ENCODE measurements around the gene RAP1GDS1.
"Not testable (repeated sequence)": the region's sequence is repeated elsewhere in the genome, so short reads cannot be mapped to it uniquely, and the experiment has no call there.

Gene RAP1GDS1

GRCh38 chr4:98253499-98253898 is 7.7 kb upstream of the RAP1GDS1 start:
- no peaks in the 10 kb centered on the region; the same call in 1 of the 2 replicates for H3K4me1 ChIP-seq (ENCODE audit: insufficient read depth, low read length)
- no peak overlapping the region for H3K4me3 ChIP-seq (ENCODE audit: low read length)
- no peaks in the 10 kb centered on the region for H3K9me3 ChIP-seq (ENCODE audit: insufficient read depth, low read depth, low read length)
- H3K36me3 ChIP-seq (ENCODE audit: insufficient read depth, low read depth, low read length), result no peaks in the 10 kb centered on the region
- H3K9ac ChIP-seq (ENCODE audit: low read depth, low read length), result no peak overlapping the region
- H3K27me3 ChIP-seq (ENCODE audit: insufficient read depth, low read length), result no peaks in the 10 kb centered on the region
- no peak overlapping the region for H3K27ac ChIP-seq (ENCODE audit: low read length)

GRCh38 chr4:98260047-98260578 is 1.1 kb upstream of the RAP1GDS1 start:
- peak overlapping the region; percentile 94 for H3K9ac ChIP-seq (ENCODE audit: low read depth, low read length)
- peak overlapping the region; percentile 94 for H3K27ac ChIP-seq (ENCODE audit: low read length)
- H3K27me3 ChIP-seq (ENCODE audit: insufficient read depth, low read length), result peaks cover 9% of the 10 kb centered on the region; the same call in 1 of the 2 replicates
- peaks cover 15% of the 10 kb centered on the region for H3K4me1 ChIP-seq (ENCODE audit: insufficient read depth, low read length)
- no peaks in the 10 kb centered on the region for H3K9me3 ChIP-seq (ENCODE audit: insufficient read depth, low read depth, low read length)
- H3K36me3 ChIP-seq (ENCODE audit: insufficient read depth, low read depth, low read length), result no peaks in the 10 kb centered on the region
- H3K4me3 ChIP-seq (ENCODE audit: low read length), result peak overlapping the region; percentile 82

GRCh38 chr4:98261405-98262291 is 464 bp downstream of the RAP1GDS1 start:
- H3K36me3 ChIP-seq (ENCODE audit: insufficient read depth, low read depth, low read length), result no peaks in the 10 kb centered on the region
- H3K27me3 ChIP-seq (ENCODE audit: insufficient read depth, low read length), result peaks cover 9% of the 10 kb centered on the region; the same call in 1 of the 2 replicates
- peak overlapping the region; percentile 69; the same call in 1 of the 2 replicates for H3K9ac ChIP-seq (ENCODE audit: low read depth, low read length)
- H3K9me3 ChIP-seq (ENCODE audit: insufficient read depth, low read depth, low read length), result no peaks in the 10 kb centered on the region
- no peak overlapping the region for H3K27ac ChIP-seq (ENCODE audit: low read length)
- peak overlapping the region; percentile 83 for H3K4me3 ChIP-seq (ENCODE audit: low read length)
- H3K4me1 ChIP-seq (ENCODE audit: insufficient read depth, low read length), result peaks cover 15% of the 10 kb centered on the region

GRCh38 chr4:98262431-98262830 is 1.2 kb downstream of the RAP1GDS1 start:
- Histone ChIP-seq H3K27ac (ENCODE audit: low read length) (no peak overlapping the region), H3K9me3 (ENCODE audit: insufficient read depth, low read depth, low read length) (no peaks in the 10 kb centered on the region), H3K36me3 (ENCODE audit: insufficient read depth, low read depth, low read length) (no peaks in the 10 kb centered on the region), H3K27me3 (ENCODE audit: insufficient read depth, low read length) (peaks cover 9% of the 10 kb centered on the region; the same call in 1 of the 2 replicates), H3K4me1 (ENCODE audit: insufficient read depth, low read length) (peaks cover 15% of the 10 kb centered on the region), H3K4me3 (ENCODE audit: low read length) (peak overlapping the region; percentile 83), H3K9ac (ENCODE audit: low read depth, low read length) (peak overlapping the region; percentile 69; the same call in 1 of the 2 replicates)

GRCh38 chr4:98267498-98267897 is 6.3 kb downstream of the RAP1GDS1 start:
- peaks cover under 1% of the 10 kb centered on the region; the same call in 1 of the 2 replicates for H3K27me3 ChIP-seq (ENCODE audit: insufficient read depth, low read length)
- peaks cover 5% of the 10 kb centered on the region; the same call in 1 of the 2 replicates for H3K4me1 ChIP-seq (ENCODE audit: insufficient read depth, low read length)
- H3K36me3 ChIP-seq (ENCODE audit: insufficient read depth, low read depth, low read length), result no peaks in the 10 kb centered on the region
- no peak overlapping the region for H3K27ac ChIP-seq (ENCODE audit: low read length)
- no peaks in the 10 kb centered on the region for H3K9me3 ChIP-seq (ENCODE audit: insufficient read depth, low read depth, low read length)
- H3K4me3 ChIP-seq (ENCODE audit: low read length), result no peak overlapping the region
- H3K9ac ChIP-seq (ENCODE audit: low read depth, low read length), result no peak overlapping the region

GRCh38 chr4:98275145-98275544 is 14.0 kb downstream of the RAP1GDS1 start:
- no peaks in the 10 kb centered on the region for H3K4me1 ChIP-seq (ENCODE audit: insufficient read depth, low read length)
- H3K27ac ChIP-seq (ENCODE audit: low read length), result no peak overlapping the region
- no peaks in the 10 kb centered on the region for H3K36me3 ChIP-seq (ENCODE audit: insufficient read depth, low read depth, low read length)
- no peak overlapping the region for H3K4me3 ChIP-seq (ENCODE audit: low read length)
- H3K27me3 ChIP-seq (ENCODE audit: insufficient read depth, low read length), result no peaks in the 10 kb centered on the region
- H3K9me3 ChIP-seq (ENCODE audit: insufficient read depth, low read depth, low read length), result peaks cover 3% of the 10 kb centered on the region; the same call in 1 of the 2 replicates
- H3K9ac ChIP-seq (ENCODE audit: low read depth, low read length), result no peak overlapping the region

GRCh38 chr4:98283219-98284189 is 22.3 kb downstream of the RAP1GDS1 start:
- no peaks in the 10 kb centered on the region for H3K27me3 ChIP-seq (ENCODE audit: insufficient read depth, low read length)
- peak overlapping the region; percentile 54; the same call in 1 of the 2 replicates for H3K9ac ChIP-seq (ENCODE audit: low read depth, low read length)
- no peaks in the 10 kb centered on the region for H3K36me3 ChIP-seq (ENCODE audit: insufficient read depth, low read depth, low read length)
- no peak overlapping the region for H3K4me3 ChIP-seq (ENCODE audit: low read length)
- H3K4me1 ChIP-seq (ENCODE audit: insufficient read depth, low read length), result peaks cover 11% of the 10 kb centered on the region; the same call in 1 of the 2 replicates
- no peaks in the 10 kb centered on the region for H3K9me3 ChIP-seq (ENCODE audit: insufficient read depth, low read depth, low read length)
- no peak overlapping the region for H3K27ac ChIP-seq (ENCODE audit: low read length)

- Histone ChIP-seq H3K9ac (ENCODE audit: low read depth, low read length) (peak overlapping the region; percentile 54; the same call in 1 of the 2 replicates), H3K9me3 (ENCODE audit: insufficient read depth, low read depth, low read length) (no peaks in the 10 kb centered on the region), H3K27ac (ENCODE audit: low read length) (peak overlapping the region; percentile 62), H3K36me3 (ENCODE audit: insufficient read depth, low read depth, low read length) (no peaks in the 10 kb centered on the region), H3K27me3 (ENCODE audit: insufficient read depth, low read length) (no peaks in the 10 kb centered on the region), H3K4me3 (ENCODE audit: low read length) (peak overlapping the region; percentile 16; the same call in 1 of the 2 replicates), H3K4me1 (ENCODE audit: insufficient read depth, low read length) (peaks cover 11% of the 10 kb centered on the region; the same call in 1 of the 2 replicates)
Measured at GRCh38 chr4:98284640-98285046, 23.5 kb downstream of the RAP1GDS1 start.

GRCh38 chr4:98285676-98286075 is 24.5 kb downstream of the RAP1GDS1 start:
- Histone ChIP-seq H3K4me3 (ENCODE audit: low read length) (no peak overlapping the region), H3K27me3 (ENCODE audit: insufficient read depth, low read length) (no peaks in the 10 kb centered on the region), H3K9me3 (ENCODE audit: insufficient read depth, low read depth, low read length) (no peaks in the 10 kb centered on the region), H3K9ac (ENCODE audit: low read depth, low read length) (no peak overlapping the region), H3K27ac (ENCODE audit: low read length) (no peak overlapping the region), H3K36me3 (ENCODE audit: insufficient read depth, low read depth, low read length) (no peaks in the 10 kb centered on the region), H3K4me1 (ENCODE audit: insufficient read depth, low read length) (peaks cover 11% of the 10 kb centered on the region; the same call in 1 of the 2 replicates)

GRCh38 chr4:98287328-98287727 is 26.1 kb downstream of the RAP1GDS1 start:
- no peaks in the 10 kb centered on the region for H3K9me3 ChIP-seq (ENCODE audit: insufficient read depth, low read depth, low read length)
- H3K27me3 ChIP-seq (ENCODE audit: insufficient read depth, low read length), result no peaks in the 10 kb centered on the region
- H3K4me3 ChIP-seq (ENCODE audit: low read length), result no peak overlapping the region
- H3K4me1 ChIP-seq (ENCODE audit: insufficient read depth, low read length), result peaks cover 11% of the 10 kb centered on the region; the same call in 1 of the 2 replicates
- no peak overlapping the region for H3K9ac ChIP-seq (ENCODE audit: low read depth, low read length)
- no peak overlapping the region for H3K27ac ChIP-seq (ENCODE audit: low read length)
- no peaks in the 10 kb centered on the region for H3K36me3 ChIP-seq (ENCODE audit: insufficient read depth, low read depth, low read length)

- peaks cover 11% of the 10 kb centered on the region; the same call in 1 of the 2 replicates for H3K4me1 ChIP-seq (ENCODE audit: insufficient read depth, low read length)
- not testable (repeated sequence) for H3K9ac ChIP-seq (ENCODE audit: low read depth, low read length); H3K27me3 ChIP-seq (ENCODE audit: insufficient read depth, low read length); H3K36me3 ChIP-seq (ENCODE audit: insufficient read depth, low read depth, low read length); H3K4me3 ChIP-seq (ENCODE audit: low read length); H3K27ac ChIP-seq (ENCODE audit: low read length); H3K9me3 ChIP-seq (ENCODE audit: insufficient read depth, low read depth, low read length)
Measured at GRCh38 chr4:98288671-98289070, 27.5 kb downstream of the RAP1GDS1 start.
